Hepatic stellate cell (primary cell): Measurements from ENCODE around the gene KDM3A.
A peak's percentile ranks its signal among the peaks of the same experiment; 100 is the strongest.

Experiments
- DNase-seq: peaks from one replicate; pipeline ENCODE4 v3.0.0; 2011; ENCODE audit warnings: low spot score

The KDM3A gene

GRCh38 chr2:86435531-86435930 lies 5.6 kb upstream of the KDM3A start:
- DNase-seq = no peak

GRCh38 chr2:86436328-86436727 lies 4.8 kb upstream of the KDM3A start:
- DNase-seq = no peak

- no peak for DNase-seq
These were observed 1.1 kb upstream of the KDM3A start for GRCh38 chr2:86439879-86440630.

- no peak for DNase-seq
These were observed 266 bp downstream of the KDM3A start for GRCh38 chr2:86441392-86441881.

- DNase-seq = peak; percentile 31
These were observed 891 bp downstream of the KDM3A start for GRCh38 chr2:86441882-86442641.

GRCh38 chr2:86442642-86443005 lies 1.5 kb downstream of the KDM3A start:
- DNase-seq = peak; percentile 74

- no peak for DNase-seq
These were observed 2.6 kb downstream of the KDM3A start for GRCh38 chr2:86443631-86444350.

- no peak for DNase-seq
These were observed 4.3 kb downstream of the KDM3A start for GRCh38 chr2:86445436-86445835.

- DNase-seq = no peak
These were observed 4.9 kb downstream of the KDM3A start for GRCh38 chr2:86446060-86446459.

- no peak for DNase-seq
These were observed 12.7 kb downstream of the KDM3A start for GRCh38 chr2:86453836-86454235.

- no peak for DNase-seq
These were observed 13.1 kb downstream of the KDM3A start for GRCh38 chr2:86454238-86454637.

- no peak for DNase-seq
These were observed 14.0 kb downstream of the KDM3A start for GRCh38 chr2:86455181-86455580.

- DNase-seq = no peak
These were observed 20.0 kb downstream of the KDM3A start for GRCh38 chr2:86461042-86461743.

GRCh38 chr2:86464652-86465051 lies 23.5 kb downstream of the KDM3A start:
- DNase-seq = no peak

GRCh38 chr2:86466306-86466705 lies 25.1 kb downstream of the KDM3A start:
- no peak for DNase-seq

- no peak for DNase-seq
These were observed 27.2 kb downstream of the KDM3A start for GRCh38 chr2:86468162-86469033.

GRCh38 chr2:86470890-86471289 lies 29.7 kb downstream of the KDM3A start:
- no peak for DNase-seq

- no peak for DNase-seq
These were observed 30.5 kb downstream of the KDM3A start for GRCh38 chr2:86471637-86472036.

- DNase-seq = peak; percentile 30
These were observed 34.9 kb downstream of the KDM3A start for GRCh38 chr2:86476092-86476491.

- no peak for DNase-seq
These were observed 35.7 kb downstream of the KDM3A start for GRCh38 chr2:86476918-86477317.

- peak; percentile 5 for DNase-seq
These were observed 36.2 kb downstream of the KDM3A start for GRCh38 chr2:86477349-86477748.
